SH-SY5Y (cell line): ENCODE results near the gene TMEM184A.

ENCODE experiments used
- GATA2 ChIP-seq: IDR thresholded peaks from 2 replicates; pipeline ENCODE4 v1.6.1; 2011; ENCODE audit warnings: mild to moderate bottlenecking, low read depth, low read length
- GATA3 ChIP-seq: IDR thresholded peaks from 2 replicates; pipeline ENCODE4 v1.6.1; 2011; ENCODE audit warnings: low read depth, mild to moderate bottlenecking, low read length, moderate library complexity

TMEM184A gene

DNA sequence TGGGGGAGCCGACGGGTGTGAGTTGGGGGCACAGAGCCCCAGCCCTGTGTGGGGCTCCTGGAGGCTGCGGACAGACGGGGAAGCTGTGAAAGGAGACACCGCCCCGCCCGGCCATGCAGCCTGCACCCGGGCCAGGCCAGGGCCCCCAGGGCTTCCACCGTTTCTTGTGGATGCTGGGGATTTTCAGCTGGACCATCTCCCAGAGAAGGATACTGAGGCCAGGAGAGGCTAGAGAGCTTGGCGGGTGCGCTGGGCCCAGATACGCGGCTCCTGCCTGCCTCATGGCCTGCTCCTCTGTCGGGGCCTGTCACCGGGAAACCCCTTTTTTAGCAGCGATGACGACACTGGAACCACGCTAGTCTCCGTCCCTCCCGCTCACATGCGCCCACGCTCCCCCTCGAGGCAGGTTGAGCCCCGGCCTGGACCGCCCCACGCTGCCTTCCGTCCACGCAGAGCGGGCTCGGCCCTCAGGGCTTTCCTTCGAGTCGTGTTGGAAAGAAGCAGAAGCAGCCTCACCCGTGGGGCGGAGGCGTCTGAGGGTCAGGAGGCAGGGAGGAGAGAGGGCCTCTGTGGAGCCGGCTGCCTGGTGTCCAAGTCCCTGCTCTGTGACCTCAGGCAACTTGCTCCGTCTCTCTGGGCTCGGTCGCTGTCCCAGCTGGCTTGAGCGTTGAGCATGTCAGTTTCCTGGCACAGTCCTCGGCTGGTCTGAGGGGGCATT is 11.7 kb downstream of the TMEM184A start:
- TF ChIP-seq GATA2 (no peak), GATA3 (no peak)

DNA sequence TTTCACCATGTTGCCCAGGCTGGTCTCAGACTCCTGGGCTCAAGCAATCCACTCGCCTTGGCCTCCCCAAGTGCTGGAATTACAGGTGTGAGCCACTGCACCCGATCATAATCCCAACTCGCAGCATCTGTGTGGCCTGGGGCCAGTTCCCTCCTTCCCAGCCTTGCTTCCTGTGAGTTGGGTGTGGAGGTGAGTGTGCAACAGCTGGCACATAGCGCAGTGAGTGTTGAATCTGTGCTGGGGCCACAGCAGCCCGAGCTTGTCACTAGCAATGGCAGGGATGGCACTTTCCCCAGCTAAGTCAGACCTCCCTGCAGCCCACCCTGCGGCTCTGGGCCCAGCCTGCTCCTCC is 12.2 kb downstream of the TMEM184A start:
- TF ChIP-seq GATA3 (no peak), GATA2 (no peak)

GRCh38 chr7:1542841-1543747 is 12.9 kb downstream of the TMEM184A start:
- no peak for TF ChIP-seq GATA3
- TF ChIP-seq GATA2 = no peak

DNA sequence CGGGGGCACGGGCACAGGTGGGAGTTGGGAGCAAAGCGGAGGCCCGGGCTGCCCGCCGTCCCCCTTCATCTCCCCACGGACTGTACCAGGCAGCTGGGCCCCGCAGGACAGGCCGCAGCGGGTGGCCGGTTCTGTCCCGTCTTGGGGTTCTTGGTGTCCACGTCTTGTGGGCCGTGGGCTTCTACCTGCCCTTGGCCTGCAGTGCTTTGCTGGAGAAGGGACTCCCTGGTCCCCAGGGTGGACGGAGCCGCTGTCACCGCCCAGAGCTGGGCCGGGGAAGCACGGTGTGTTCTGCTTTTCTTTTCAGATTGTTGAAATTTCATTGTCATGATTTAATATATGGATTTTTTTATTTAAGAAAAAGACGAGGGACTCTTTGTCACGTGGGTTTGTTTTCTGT is 13.7 kb downstream of the TMEM184A start:
- TF ChIP-seq GATA2 (no peak), GATA3 (no peak)

DNA sequence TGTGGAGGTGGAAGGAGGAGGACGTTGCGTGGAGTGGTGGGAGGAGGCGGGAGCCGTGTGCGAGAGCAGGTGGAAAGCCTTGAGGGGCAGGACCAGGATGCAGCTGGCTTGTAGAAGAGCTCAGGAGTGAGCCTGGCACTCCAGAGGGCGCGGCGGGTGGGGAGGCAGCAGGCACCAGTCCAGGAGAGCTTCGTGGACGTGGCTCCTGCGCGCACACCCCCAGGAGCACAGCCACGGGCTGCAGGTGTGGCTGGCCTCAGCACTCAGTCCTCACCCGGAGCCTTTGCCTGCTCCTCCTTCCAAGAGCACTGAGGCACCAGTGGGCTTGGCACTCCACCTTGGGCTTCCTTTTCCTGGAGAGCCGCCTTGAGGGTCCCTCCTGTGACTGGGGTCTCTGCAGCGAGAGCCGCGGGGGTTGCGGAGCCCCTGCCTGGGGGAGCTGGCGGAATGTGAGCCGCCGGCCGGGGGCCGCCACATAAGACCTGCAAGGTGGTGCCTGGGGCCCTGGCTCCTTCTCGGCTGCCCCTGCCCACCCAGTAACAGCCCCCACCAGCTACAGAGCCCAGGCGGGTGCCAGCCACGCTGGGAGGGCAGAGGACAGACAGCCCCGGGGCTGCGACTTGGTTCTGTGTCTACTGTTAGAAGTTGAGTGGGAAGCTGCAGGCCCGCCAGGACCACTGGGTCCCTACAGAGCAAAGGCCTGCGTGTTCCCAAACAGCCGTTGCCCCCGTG is 14.4 kb downstream of the TMEM184A start:
- no peak for TF ChIP-seq GATA3
- TF ChIP-seq GATA2 = no peak

- TF ChIP-seq GATA2 (no peak), GATA3 (no peak)
These were observed 15.2 kb downstream of the TMEM184A start for GRCh38 chr7:1540776-1541271.

GRCh38 chr7:1539882-1540775 is 15.9 kb downstream of the TMEM184A start:
- TF ChIP-seq GATA3 (no peak), GATA2 (no peak)

GRCh38 chr7:1539181-1539881 is 16.7 kb downstream of the TMEM184A start:
- TF ChIP-seq GATA2 = no peak
- TF ChIP-seq GATA3 = no peak

DNA sequence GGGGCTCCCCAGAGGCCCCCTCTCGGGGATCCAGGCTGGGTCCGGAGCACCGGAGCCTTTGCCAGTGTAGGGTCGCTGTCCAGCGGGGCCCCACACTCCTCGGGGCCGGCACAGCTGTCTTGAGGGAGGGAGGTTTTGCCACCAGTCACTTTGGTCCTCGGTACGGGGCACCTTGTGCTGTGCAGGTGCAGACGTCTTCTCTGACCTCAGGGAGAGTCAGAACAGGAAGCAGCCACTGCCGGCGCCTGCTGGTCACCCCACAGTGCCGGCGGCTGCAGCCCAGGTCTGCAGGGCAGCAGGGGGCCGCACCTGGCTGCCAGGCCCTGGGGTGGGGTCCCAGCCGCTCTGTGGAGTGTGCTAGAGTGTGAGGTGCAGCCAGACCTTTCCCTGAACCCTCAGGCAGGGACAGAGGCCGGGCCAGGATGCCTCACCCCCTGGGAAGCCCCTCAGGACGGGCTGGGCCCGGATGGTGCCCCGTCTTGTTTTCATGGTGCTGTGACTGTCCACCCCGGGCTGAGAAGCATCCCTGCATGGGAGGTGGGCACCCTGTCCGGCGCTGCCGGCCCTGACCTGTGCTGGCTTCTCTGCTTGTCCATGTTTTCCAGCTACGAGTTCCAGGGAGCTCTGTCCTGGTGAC is 17.3 kb downstream of the TMEM184A start:
- TF ChIP-seq GATA2 (no peak), GATA3 (no peak)

DNA sequence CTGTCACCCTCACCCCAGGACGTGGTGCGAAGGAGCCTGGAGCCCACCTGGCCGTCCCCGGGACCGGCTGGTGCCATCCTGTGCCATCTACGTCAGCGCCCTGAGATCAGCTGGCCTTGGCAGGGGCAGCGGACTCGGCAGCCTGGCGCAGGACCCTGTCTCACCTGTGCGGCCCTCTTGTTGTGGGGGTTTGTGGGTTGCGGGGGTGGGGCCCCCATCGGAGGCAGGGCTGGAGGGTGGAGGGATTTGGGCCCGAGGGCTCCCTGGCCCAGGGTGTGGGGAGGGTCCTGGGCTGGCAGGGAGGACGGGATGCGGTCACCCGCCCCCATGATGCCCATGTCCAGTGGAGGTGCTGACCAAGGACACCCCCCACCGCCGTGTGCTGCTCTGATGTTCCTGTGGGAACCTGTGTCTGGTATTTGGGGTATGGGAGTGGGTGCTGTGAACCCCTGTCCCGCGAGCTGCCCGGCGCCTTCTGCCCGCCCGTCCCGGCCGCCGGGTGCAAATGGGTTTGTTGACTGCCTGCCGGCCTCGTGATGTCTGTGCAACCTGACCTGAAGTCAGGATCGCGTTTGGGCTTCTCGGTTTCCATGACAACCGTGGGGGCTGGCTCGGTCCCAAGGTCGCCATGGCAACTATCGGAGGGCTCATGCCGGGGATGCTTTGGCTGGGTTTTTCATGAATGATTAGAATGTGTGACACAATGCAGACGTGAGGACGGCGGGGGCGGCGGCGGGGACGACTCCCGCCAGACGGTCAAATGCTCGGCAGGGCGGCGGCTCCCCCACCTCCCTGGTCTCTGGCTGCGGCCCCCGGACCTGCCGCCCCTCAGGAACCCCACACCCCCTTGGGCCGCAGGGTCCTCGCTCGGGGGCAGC is 18.2 kb downstream of the TMEM184A start:
- peak; percentile 99 for TF ChIP-seq GATA2
- TF ChIP-seq GATA3 = no peak

DNA sequence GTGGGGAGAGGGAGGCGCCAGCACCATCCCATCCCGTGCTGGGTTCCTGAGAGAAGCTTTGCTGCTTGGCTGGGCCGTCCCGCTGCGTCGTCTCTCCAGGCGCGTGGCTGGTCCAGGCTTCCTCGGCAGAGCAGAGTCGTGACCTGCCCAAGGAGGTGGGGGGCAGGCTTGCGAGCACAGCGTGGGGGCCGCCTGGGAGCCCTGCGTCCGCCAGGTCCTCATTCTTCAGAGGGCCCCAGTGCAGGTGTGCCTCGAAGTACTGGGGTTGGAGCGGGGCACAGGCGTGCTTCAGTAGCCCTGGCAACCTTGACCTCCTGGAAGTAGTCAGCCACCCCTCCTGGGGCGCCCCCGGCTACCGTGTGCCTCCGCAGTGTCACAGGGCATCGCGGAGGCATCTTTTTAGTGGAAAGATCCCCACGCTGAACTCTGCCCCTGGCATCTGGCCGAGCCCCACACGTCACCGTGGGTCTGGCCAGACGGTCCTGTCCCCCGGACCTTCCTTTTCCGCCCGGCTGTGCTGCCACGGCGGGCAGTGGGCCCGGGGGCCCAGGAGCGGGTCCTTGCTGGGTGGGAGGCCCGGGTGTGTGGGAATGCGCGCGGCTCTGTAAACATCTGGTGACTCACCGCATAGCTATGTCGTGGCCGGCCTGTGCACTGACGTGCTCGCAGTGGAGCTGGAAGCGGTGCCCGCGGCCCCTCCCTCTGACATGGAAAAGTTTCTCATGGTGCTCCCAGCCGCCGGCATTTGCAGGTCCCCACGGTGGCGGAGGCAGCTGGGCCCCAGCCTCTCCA is 19.1 kb downstream of the TMEM184A start:
- TF ChIP-seq GATA2 = no peak
- TF ChIP-seq GATA3 = no peak

DNA sequence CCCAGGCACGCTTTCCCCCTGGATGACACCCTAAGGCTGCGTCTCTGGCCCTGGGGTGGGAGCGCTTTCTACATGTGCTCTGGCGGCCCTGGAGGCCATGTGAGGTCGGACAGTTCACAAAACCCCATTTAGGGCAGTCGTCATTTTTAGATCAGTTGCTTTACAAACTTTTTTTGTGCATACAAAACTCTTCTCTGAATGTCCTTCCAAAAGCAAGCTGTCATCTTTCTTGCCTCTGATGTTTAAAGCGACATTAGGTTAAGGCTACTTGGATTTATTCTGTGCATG is 19.6 kb downstream of the TMEM184A start:
- no peak for TF ChIP-seq GATA2
- TF ChIP-seq GATA3 = no peak
